Measurements from ENCODE around the gene PHF2.

Gene PHF2

DNA sequence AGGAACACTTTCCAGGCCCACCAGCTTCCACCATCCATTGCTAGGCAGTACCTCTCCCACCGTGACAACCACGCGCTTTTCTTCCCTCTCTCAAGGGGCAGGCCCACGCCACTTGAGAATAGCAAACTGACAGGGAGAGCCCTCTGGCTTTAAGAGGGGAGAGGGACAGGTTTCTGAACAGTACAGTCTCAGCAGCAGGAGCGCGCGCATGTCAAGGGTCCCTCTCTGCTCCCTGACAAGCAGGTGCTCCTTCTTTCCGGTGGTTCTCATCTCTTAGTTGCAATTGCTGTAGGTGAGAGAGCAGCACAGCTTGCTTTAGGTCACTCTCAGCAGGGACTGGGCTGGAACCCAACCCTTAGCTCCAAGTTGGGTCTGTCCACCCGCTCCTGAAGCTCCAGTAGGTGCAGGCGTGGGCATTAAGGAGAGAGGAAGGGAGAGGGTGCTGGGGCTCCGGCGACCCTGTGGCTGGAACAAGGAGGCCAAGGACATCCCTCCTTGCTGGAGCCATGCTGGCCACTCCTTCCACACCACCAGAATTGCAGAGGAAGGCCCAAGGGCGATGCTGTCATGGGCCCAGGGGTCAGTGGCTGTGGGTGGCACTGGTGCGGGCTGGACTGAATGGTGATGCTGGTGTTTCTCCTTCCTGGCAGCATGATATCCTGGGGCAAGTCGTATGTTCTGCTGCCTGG, 9.0 kb upstream of the PHF2 start:
- TF ChIP-seq, protein P1, sequence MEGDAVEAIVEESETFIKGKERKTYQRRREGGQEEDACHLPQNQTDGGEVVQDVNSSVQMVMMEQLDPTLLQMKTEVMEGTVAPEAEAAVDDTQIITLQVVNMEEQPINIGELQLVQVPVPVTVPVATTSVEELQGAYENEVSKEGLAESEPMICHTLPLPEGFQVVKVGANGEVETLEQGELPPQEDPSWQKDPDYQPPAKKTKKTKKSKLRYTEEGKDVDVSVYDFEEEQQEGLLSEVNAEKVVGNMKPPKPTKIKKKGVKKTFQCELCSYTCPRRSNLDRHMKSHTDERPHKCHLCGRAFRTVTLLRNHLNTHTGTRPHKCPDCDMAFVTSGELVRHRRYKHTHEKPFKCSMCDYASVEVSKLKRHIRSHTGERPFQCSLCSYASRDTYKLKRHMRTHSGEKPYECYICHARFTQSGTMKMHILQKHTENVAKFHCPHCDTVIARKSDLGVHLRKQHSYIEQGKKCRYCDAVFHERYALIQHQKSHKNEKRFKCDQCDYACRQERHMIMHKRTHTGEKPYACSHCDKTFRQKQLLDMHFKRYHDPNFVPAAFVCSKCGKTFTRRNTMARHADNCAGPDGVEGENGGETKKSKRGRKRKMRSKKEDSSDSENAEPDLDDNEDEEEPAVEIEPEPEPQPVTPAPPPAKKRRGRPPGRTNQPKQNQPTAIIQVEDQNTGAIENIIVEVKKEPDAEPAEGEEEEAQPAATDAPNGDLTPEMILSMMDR (conservative IDR thresholded peaks at IDR 0.05; ENCODE audit: low read length), result no peak
- H3K4me3 ChIP-seq (ENCODE audit: low read length), result peak overlapping the region; percentile 76
- no peak for DNase-seq (ENCODE audit: low read depth)

DNA sequence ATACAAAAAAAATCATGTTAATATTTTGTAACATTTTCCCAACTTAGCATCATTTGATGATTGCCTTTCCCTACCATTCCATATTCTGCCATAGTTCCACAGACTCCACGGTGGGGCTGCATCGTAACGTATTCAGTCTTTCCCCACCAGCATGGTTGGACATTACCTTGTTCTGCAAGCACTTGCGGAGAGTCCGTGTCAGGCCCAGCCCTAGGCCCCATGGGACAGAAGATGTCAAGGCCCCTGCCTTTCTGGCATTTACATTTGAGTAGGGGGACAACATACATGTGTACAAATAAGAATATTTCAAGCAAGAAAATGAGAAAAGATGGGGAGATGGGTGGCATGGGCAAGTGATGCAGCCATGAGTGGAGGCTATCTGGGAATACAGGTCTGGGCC, 8.2 kb upstream of the PHF2 start:
- TF ChIP-seq, protein P1 (conservative IDR thresholded peaks at IDR 0.05; ENCODE audit: low read length), result no peak
- H3K4me3 ChIP-seq (ENCODE audit: low read length), result no peak overlapping the region
- DNase-seq (ENCODE audit: low read depth), result no peak

DNA sequence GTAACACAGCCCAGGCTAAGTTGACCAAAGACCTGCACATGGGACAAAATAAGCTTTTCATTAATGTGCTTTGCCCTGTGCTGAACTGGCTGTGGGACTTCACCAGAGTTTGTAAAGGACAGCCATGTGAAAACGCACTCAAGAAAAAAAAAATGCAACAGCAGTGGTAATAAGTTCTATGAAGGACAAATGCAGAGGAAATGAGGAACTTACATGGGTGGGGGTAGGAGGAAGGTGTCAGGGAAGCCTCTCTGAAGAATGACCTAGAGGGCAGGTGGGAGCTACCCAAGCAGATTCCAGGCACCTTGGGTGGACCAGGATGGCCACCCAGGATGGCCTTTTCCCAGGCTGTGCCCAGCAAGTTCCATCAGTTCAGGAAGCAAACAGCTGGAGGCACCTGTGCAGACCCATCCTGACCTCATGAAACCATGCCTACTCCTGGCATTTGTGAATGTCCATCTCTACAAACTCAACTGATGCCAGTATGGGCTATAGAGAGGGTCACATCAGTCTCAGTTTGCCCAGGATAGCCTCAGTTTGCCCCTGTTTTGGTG, 6.7 kb upstream of the PHF2 start:
- TF ChIP-seq, protein P1 (conservative IDR thresholded peaks at IDR 0.05; ENCODE audit: low read length), result no peak
- DNase-seq (ENCODE audit: low read depth), result no peak
- no peak overlapping the region for H3K4me3 ChIP-seq (ENCODE audit: low read length)

DNA sequence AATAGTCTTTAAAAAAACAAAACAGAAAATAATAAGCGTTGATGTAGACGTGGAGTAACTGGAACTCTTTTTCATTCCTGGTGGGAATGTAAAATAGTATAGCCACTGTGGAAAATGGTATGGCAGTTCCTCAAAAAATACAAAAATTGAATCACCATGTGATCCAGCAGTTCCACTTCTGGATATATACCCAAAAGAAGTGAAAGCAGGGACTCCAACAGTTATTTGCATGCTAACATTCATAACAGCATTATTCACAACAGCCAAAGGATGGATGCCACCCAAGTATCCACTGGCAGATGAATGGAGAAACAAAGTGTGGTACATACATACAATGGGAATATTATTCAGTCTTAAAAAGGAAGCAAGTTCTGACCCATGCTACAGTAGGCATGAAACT, 4.2 kb upstream of the PHF2 start:
- no peak for DNase-seq (ENCODE audit: low read depth)
- no peak overlapping the region for H3K4me3 ChIP-seq (ENCODE audit: low read length)

DNA sequence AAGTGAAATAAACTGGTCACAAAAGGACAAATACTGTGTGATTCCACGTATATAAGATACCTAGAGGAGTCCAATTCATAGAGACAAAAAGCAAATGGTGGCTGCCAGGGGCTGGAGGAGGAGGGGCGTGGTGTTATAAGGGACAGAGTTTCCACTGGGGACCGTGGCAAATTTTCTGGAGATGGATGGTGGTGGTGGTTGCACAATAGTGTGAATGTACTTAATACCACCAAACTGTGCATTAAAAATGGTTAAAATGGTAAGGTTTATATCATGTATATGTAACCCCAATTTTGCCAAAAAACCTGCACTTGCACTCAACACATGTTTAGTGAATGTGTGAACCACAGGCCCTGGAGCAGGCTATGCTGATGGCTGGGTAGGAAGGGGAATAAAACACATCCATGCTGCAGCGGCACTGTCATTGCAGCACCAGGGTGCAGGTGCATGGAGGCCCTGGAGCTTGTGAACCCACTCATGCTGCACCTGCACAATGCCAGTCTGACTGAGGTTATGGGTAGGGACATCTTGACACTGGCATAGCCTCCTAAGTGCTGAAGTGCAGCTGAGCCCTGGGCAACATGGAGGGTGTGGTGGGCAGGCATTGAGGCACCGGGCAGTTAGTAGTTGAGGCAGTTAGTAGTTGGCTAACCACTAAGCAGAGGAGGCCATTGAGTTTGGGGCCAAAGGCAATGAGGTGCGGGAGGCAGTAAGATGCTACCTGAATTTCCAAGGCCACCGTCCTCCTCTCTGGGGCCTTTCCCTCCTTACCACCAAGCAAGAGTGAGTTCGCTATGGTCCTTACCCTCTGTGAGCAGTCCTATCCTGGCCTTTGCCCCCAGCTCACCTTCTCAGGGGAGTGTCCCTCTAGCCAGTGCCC, 3.5 kb upstream of the PHF2 start:
- TF ChIP-seq, protein P1 (conservative IDR thresholded peaks at IDR 0.05; ENCODE audit: low read length), result no peak
- H3K4me3 ChIP-seq (ENCODE audit: low read length), result no peak overlapping the region
- no peak for DNase-seq (ENCODE audit: low read depth)

More for the DNA sequence above, 4.2 kb upstream of the PHF2 start:
- TF ChIP-seq, protein P1 (conservative IDR thresholded peaks at IDR 0.05; ENCODE audit: low read length), result no peak

DNA sequence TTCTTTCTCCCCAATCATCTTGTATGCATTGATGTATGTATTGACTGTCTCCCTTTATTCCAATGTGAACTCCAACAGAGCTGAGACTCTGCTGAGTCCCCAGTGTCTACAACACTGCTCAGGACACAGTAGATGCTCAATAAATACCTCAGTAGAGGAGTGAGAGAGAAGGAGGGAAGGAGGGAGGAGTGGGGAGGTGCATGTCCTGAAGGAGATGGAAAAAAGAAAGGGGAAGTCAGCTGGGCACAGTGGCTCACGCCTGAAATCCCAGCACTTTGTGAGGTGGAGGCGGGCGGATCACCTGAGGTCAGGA, 2.9 kb upstream of the PHF2 start:
- H3K4me3 ChIP-seq (ENCODE audit: low read length), result no peak overlapping the region
- TF ChIP-seq, protein P1 (conservative IDR thresholded peaks at IDR 0.05; ENCODE audit: low read length), result no peak
- no peak for DNase-seq (ENCODE audit: low read depth)
